ENCODE data around the gene UQCR10.

The UQCR10 gene

DNA sequence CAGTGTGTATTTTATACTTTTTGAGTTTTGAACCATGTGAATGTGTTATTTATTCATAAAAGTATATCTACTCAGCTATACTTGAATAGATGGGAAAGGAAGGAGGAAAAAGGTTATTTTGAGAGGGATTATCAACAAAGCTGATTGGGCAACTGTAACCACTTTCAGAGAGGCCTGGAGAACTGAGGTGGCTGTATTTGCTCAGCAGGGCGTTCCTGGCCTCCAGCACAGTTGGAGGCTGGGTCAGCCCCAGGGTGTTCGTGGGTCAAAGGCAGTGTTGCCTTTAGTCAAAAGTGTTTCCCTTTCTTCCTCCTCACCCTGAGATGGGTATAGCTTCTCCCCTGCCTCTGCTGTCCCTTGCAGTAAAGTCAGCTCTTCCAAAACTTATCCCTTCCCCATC is 44.2 kb downstream of the UQCR10 start:
- Histone ChIP-seq H3K4me2 (no peak overlapping the region), H3K4me1 (ENCODE audit: low read depth, poor library complexity, severe bottlenecking) (no peaks in the 10 kb centered on the region), H3K27me3 (ENCODE audit: insufficient read depth, low read depth) (no peaks in the 10 kb centered on the region), H3K79me2 (ENCODE audit: insufficient read depth, low read depth) (no peaks in the 10 kb centered on the region), H3K9ac (no peak overlapping the region), H4K20me1 (ENCODE audit: insufficient read depth) (no peaks in the 10 kb centered on the region), H3K4me3 (IDR thresholded peaks at IDR 0.05; ENCODE audit: insufficient read depth, low read depth, low read length) (no peak overlapping the region), H2AFZ (ENCODE audit: low read depth) (no peak overlapping the region), H3K27ac (no peak overlapping the region), H3K36me3 (ENCODE audit: insufficient read depth) (no peaks in the 10 kb centered on the region)
- TF ChIP-seq, protein P1, sequence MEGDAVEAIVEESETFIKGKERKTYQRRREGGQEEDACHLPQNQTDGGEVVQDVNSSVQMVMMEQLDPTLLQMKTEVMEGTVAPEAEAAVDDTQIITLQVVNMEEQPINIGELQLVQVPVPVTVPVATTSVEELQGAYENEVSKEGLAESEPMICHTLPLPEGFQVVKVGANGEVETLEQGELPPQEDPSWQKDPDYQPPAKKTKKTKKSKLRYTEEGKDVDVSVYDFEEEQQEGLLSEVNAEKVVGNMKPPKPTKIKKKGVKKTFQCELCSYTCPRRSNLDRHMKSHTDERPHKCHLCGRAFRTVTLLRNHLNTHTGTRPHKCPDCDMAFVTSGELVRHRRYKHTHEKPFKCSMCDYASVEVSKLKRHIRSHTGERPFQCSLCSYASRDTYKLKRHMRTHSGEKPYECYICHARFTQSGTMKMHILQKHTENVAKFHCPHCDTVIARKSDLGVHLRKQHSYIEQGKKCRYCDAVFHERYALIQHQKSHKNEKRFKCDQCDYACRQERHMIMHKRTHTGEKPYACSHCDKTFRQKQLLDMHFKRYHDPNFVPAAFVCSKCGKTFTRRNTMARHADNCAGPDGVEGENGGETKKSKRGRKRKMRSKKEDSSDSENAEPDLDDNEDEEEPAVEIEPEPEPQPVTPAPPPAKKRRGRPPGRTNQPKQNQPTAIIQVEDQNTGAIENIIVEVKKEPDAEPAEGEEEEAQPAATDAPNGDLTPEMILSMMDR (conservative IDR thresholded peaks at IDR 0.05; ENCODE audit: low read depth, low read length), result no peak

DNA sequence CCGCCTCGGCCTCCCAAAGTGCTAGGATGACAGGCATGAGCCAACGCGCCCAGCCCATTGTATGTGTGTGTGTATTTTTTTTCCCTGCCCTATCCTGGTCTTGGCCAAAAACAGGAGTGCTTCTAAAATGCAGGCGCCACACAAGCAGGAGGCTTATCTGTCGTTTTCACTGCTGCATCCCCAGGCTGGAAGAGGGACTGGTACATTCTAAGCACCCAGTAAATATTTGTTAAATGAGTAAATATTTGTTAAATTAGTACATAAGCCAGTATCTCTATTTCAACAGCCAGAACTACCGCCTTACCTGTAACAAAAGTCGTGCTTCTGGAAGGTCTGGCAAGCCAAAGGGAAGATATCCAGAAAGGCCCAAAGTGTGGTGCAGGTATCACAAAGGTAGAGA is 46.0 kb downstream of the UQCR10 start:
- Histone ChIP-seq H2AFZ (ENCODE audit: low read depth) (no peak overlapping the region), H3K4me2 (no peak overlapping the region), H4K20me1 (ENCODE audit: insufficient read depth) (no peaks in the 10 kb centered on the region), H3K4me3 (IDR thresholded peaks at IDR 0.05; ENCODE audit: insufficient read depth, low read depth, low read length) (no peak overlapping the region), H3K27me3 (ENCODE audit: insufficient read depth, low read depth) (no peaks in the 10 kb centered on the region), H3K4me1 (ENCODE audit: low read depth, poor library complexity, severe bottlenecking) (no peaks in the 10 kb centered on the region), H3K79me2 (ENCODE audit: insufficient read depth, low read depth) (no peaks in the 10 kb centered on the region), H3K9ac (no peak overlapping the region), H3K36me3 (ENCODE audit: insufficient read depth) (no peaks in the 10 kb centered on the region), H3K27ac (no peak overlapping the region)
- TF ChIP-seq, protein P1 (conservative IDR thresholded peaks at IDR 0.05; ENCODE audit: low read depth, low read length), result no peak

DNA sequence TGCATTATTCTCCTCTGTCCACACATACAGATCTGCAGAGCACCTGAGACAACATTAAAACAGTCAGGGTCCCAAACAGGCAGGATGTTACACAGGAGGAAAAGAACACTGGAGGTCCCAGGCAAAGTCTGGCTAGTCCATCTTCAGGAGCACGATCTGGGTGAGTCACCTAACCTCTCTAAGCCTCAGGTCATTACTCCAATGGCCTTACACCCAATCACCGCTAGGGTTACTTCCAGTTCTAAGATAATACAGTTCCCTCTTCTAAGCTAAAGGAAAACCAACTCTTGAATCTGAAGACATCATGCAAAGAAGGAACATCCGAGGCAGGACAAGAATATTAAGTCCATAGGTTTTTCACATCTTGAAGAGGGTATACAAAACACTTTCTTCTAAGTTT is 46.4 kb downstream of the UQCR10 start:
- no peaks in the 10 kb centered on the region for H3K79me2 ChIP-seq (ENCODE audit: insufficient read depth, low read depth)
- no peak overlapping the region for H2AFZ ChIP-seq (ENCODE audit: low read depth)
- H3K4me3 ChIP-seq (IDR thresholded peaks at IDR 0.05; ENCODE audit: insufficient read depth, low read depth, low read length), result no peak overlapping the region
- no peak overlapping the region for H3K9ac ChIP-seq
- TF ChIP-seq, protein P1 (conservative IDR thresholded peaks at IDR 0.05; ENCODE audit: low read depth, low read length), result no peak
- no peaks in the 10 kb centered on the region for H4K20me1 ChIP-seq (ENCODE audit: insufficient read depth)
- no peaks in the 10 kb centered on the region for H3K36me3 ChIP-seq (ENCODE audit: insufficient read depth)
- no peak overlapping the region for H3K27ac ChIP-seq
- no peaks in the 10 kb centered on the region for H3K4me1 ChIP-seq (ENCODE audit: low read depth, poor library complexity, severe bottlenecking)
- no peak overlapping the region for H3K4me2 ChIP-seq
- no peaks in the 10 kb centered on the region for H3K27me3 ChIP-seq (ENCODE audit: insufficient read depth, low read depth)

DNA sequence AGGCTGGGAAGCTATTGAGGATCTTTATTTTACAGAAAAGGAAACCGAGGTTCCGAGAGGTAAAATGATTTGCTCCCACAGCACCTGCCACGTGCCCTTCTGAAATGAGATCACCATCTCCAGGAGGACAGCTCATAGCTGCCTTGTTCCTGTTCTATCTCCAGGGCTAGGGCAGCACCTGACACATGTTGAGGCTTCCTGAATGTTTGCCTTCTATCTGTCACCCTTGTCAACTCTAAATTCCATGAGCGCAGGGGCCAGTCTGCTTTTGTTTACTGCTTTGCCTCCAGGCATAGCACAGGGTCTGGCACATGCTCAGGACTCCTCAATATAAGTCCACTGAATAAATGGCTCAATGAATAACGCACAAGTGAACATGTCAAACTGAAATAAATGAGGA is 46.8 kb downstream of the UQCR10 start:
- no peaks in the 10 kb centered on the region for H3K79me2 ChIP-seq (ENCODE audit: insufficient read depth, low read depth)
- H3K27me3 ChIP-seq (ENCODE audit: insufficient read depth, low read depth), result no peaks in the 10 kb centered on the region
- H3K4me1 ChIP-seq (ENCODE audit: low read depth, poor library complexity, severe bottlenecking), result no peaks in the 10 kb centered on the region
- no peak overlapping the region for H3K4me2 ChIP-seq
- H3K36me3 ChIP-seq (ENCODE audit: insufficient read depth), result no peaks in the 10 kb centered on the region
- no peak overlapping the region for H3K9ac ChIP-seq
- no peak overlapping the region for H3K27ac ChIP-seq
- TF ChIP-seq, protein P1 (conservative IDR thresholded peaks at IDR 0.05; ENCODE audit: low read depth, low read length), result no peak
- no peak overlapping the region for H2AFZ ChIP-seq (ENCODE audit: low read depth)
- H3K4me3 ChIP-seq (IDR thresholded peaks at IDR 0.05; ENCODE audit: insufficient read depth, low read depth, low read length), result no peak overlapping the region
- H4K20me1 ChIP-seq (ENCODE audit: insufficient read depth), result no peaks in the 10 kb centered on the region

DNA sequence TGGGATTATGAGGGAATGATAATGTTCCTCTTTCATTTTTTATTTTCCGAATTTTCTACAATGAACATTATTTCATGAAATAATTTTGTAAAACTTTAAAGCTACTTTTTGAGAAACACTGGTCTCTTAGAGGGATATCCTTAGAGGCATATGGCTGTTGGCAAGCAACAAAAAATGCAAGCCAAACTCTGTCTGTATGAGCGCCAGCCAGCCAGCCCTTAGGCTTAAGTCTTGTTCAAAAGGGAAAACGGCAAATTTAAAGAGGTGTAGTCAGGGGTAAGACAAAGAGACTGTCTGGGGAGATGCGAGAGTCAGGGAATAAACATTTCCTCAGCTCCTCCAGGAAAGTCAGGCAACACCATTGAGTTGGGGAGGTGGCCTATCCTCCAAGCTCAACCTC is 48.4 kb downstream of the UQCR10 start:
- Histone ChIP-seq H3K4me3 (IDR thresholded peaks at IDR 0.05; ENCODE audit: insufficient read depth, low read depth, low read length) (no peak overlapping the region), H2AFZ (ENCODE audit: low read depth) (no peak overlapping the region), H4K20me1 (ENCODE audit: insufficient read depth) (no peaks in the 10 kb centered on the region), H3K27ac (no peak overlapping the region), H3K79me2 (ENCODE audit: insufficient read depth, low read depth) (no peaks in the 10 kb centered on the region), H3K27me3 (ENCODE audit: insufficient read depth, low read depth) (no peaks in the 10 kb centered on the region), H3K4me2 (no peak overlapping the region), H3K4me1 (ENCODE audit: low read depth, poor library complexity, severe bottlenecking) (no peaks in the 10 kb centered on the region), H3K9ac (no peak overlapping the region), H3K36me3 (ENCODE audit: insufficient read depth) (no peaks in the 10 kb centered on the region)
- TF ChIP-seq, protein P1 (conservative IDR thresholded peaks at IDR 0.05; ENCODE audit: low read depth, low read length), result no peak

All from KMS-11 (cell line).